B cell (primary cell): ENCODE results near the gene RPS6KL1. TPM values are rescaled to one million over a fixed set of nuclear protein-coding genes. Genes with fewer than 3 reads are reported as not detected.

Source experiments
- ATAC-seq: fragments of 200-7000 bp; cut with Tn5 transposase; one replicate; pipeline ENCODE4 v1.10.0; 2021; ENCODE audit warnings: low read depth, mild to moderate bottlenecking, moderate number of reproducible peaks, moderate library complexity
- CTCF ChIA-PET: fragments of 350-600 bp; sonication (Branson Sonifier 250); formaldehyde crosslinking; loops from one replicate; lab custom pipeline; 2021; ENCODE audit warnings: antibody characterized with exemption, inconsistent platforms; lab: Charles Lee
- POLR2A ChIA-PET: fragments of 350-600 bp; sonication (Branson Sonifier 250); formaldehyde crosslinking; loops from one replicate; lab custom pipeline; 2021; ENCODE audit warnings: antibody characterized with exemption; lab: Charles Lee
- DNase-seq: peaks from one replicate; pipeline ENCODE4 v3.0.0; 2013
- H2AFZ ChIP-seq: 2 replicates; pipeline ENCODE4 v1.6.1; 2012; ENCODE audit warnings: mild to moderate bottlenecking, low read depth, low read length; ENCODE audit not compliant: insufficient read depth, poor library complexity, severe bottlenecking
- H3K27ac ChIP-seq, 2 donors: 1 replicate in 1 of 2; 2 replicates in 1 of 2; pipeline ENCODE4 v1.5.1; 2012 to 2013; ENCODE audit warnings: low read length in 2 of 2, mild to moderate bottlenecking in 2 of 2, moderate library complexity in 1 of 2
- H3K27me3 ChIP-seq, 4 experiments: fragments of 200-600 bp in 1 of 4; sonication (generic) in 1 of 4; replicated peaks in 1 of 4; 1 replicate in 2 of 4; 2 replicates in 2 of 4; pipeline versions ENCODE4 v1.6.1 to v1.7.0; 2013 to 2016; ENCODE audit warnings: low read length in 3 of 4, mild to moderate bottlenecking in 2 of 4, mixed read lengths in 1 of 4, moderate library complexity in 1 of 4; ENCODE audit not compliant: insufficient read depth in 4 of 4, control insufficient read depth in 3 of 4; ENCODE audit errors: control extremely low read depth in 1 of 4
- H3K36me3 ChIP-seq, 2 experiments: replicated peaks in 1 of 2; 1 replicate in 1 of 2; 2 replicates in 1 of 2; pipeline versions ENCODE4 v1.6.1 to v1.7.1; 2013; ENCODE audit warnings: low read length in 1 of 2; ENCODE audit not compliant: insufficient read depth in 2 of 2, control insufficient read depth in 1 of 2; ENCODE audit errors: control extremely low read depth in 1 of 2, extremely low read depth in 1 of 2
- H3K4me1 ChIP-seq, 2 donors: fragments of 200-600 bp in 1 of 2; sonication (generic) in 1 of 2; 1 replicate in 1 of 2; 2 replicates in 1 of 2; pipeline versions ENCODE4 v1.5.1 to v1.6.1; 2013 to 2017; ENCODE audit warnings: low read length in 2 of 2; ENCODE audit not compliant: control insufficient read depth in 2 of 2, insufficient read depth in 2 of 2
- H3K4me2 ChIP-seq: replicated peaks from 2 replicates; pipeline ENCODE3; 2012; ENCODE audit warnings: mild to moderate bottlenecking, low read depth, low read length; ENCODE audit not compliant: poor library complexity, severe bottlenecking
- H3K4me3 ChIP-seq, 5 experiments: fragments of 200-600 bp in 1 of 5; sonication (generic) in 1 of 5; 1 replicate in 3 of 5; 2 replicates in 2 of 5; pipeline versions ENCODE4 v1.5.1 to v1.7.0; 2011 to 2016; ENCODE audit warnings: low read length in 4 of 5, mild to moderate bottlenecking in 4 of 5, low read depth in 2 of 5, control low read depth in 1 of 5, moderate library complexity in 1 of 5; ENCODE audit not compliant: insufficient read depth in 1 of 5; ENCODE audit errors: control extremely low read depth in 1 of 5, extremely low read depth in 1 of 5
- H3K79me2 ChIP-seq: fragments of 200-600 bp; sonication (generic); one replicate; pipeline ENCODE4 v1.6.0; 2016; ENCODE audit warnings: low read length; ENCODE audit not compliant: control insufficient read depth, insufficient read depth
- H3K9ac ChIP-seq: fragments of 200-600 bp; sonication (generic); 2 replicates; pipeline ENCODE4 v1.6.1; 2017; ENCODE audit warnings: mild to moderate bottlenecking, low read length, moderate library complexity
- H3K9me3 ChIP-seq, 3 donors: one replicate each; pipeline versions ENCODE4 v1.6.1 to v1.7.1; 2013; ENCODE audit warnings: low read length in 2 of 3; ENCODE audit not compliant: control insufficient read depth in 2 of 3, insufficient read depth in 1 of 3; ENCODE audit errors: control extremely low read depth in 1 of 3
- H4K20me1 ChIP-seq: 2 replicates; pipeline ENCODE4 v1.6.0; 2012; ENCODE audit warnings: mild to moderate bottlenecking, low read length; ENCODE audit not compliant: insufficient read depth, control insufficient read depth, poor library complexity, severe bottlenecking
- H3K27ac Mint-ChIP-seq: one replicate; pipeline ENCODE4 v1.8.0; 2021; ENCODE audit warnings: mixed read lengths
- H3K27me3 Mint-ChIP-seq: one replicate; pipeline ENCODE4 v1.8.0; 2021; ENCODE audit warnings: mixed read lengths
- H3K4me1 Mint-ChIP-seq: one replicate; pipeline ENCODE4 v1.8.0; 2021; ENCODE audit warnings: mixed read lengths
- H3K4me3 Mint-ChIP-seq: one replicate; pipeline ENCODE4 v1.8.0; 2021; ENCODE audit warnings: mixed read lengths
- H3K9me3 Mint-ChIP-seq: one replicate; pipeline ENCODE4 v1.8.0; 2022; ENCODE audit warnings: mixed read lengths; ENCODE audit not compliant: insufficient read depth
- CTCF ChIP-seq: fragments of 200-600 bp; IDR thresholded peaks from one replicate; pipeline ENCODE4 v1.8.0; 2022; ENCODE audit warnings: antibody characterized with exemption, mild to moderate bottlenecking
- EZH2 ChIP-seq: IDR thresholded peaks from 2 replicates; pipeline ENCODE4 v1.6.1; 2012; ENCODE audit warnings: borderline replicate concordance, low read depth, mild to moderate bottlenecking, moderate library complexity, low read length; ENCODE audit not compliant: insufficient read depth, poor library complexity, severe bottlenecking
- WGBS: methylation state at CpG from one replicate; pipeline ENCODE4 v1.1.5; 2013; ENCODE audit warnings: missing lambda C conversion rate; ENCODE audit not compliant: insufficient coverage; 5-methylcytosine and 5-hydroxymethylcytosine counted together
- intact Hi-C: fragments of 100-400 bp; cut with micrococcal nuclease; formaldehyde crosslinking; loops from one replicate; pipeline ENCODE4 v1.10.0; 2022
- polyA plus RNA-seq: library from polyadenylated mRNA; depleted of rRNA; stranded (reverse); fragments of >200 nt; gene quantifications from 2 replicates; pipeline ENCODE4 v1.2.3, GENCODE V29; 2012
- total RNA-seq, 2 donors: library from RNA; stranded (reverse); fragments of 120-200 nt in 1 of 2; gene quantifications; 1 replicate in 1 of 2; 2 replicates in 1 of 2; pipeline versions ENCODE4 v1.2.3 to v1.2.4, GENCODE V29; 2013 to 2022

Gene RPS6KL1
- total and polyA plus RNA-seq, 2 donors (not counting 1 experiment from before 2014, with no cell fraction given), result 3.4 to 4.4 TPM

GRCh38 chr14:74910556-74910955 is 12.5 kb downstream of the RPS6KL1 start:
- no peaks in the 10 kb centered on the region for H3K9me3 Mint-ChIP-seq
- peaks cover 5% of the 10 kb centered on the region for H4K20me1 ChIP-seq
- no peak overlapping the region for H3K27ac Mint-ChIP-seq
- ChIA-PET CTCF (interaction anchor here (1.7 to 25.3 kb wide), 2 partner anchors 45 to 177 kb away, joined by 8 to 926 read pairs; partner anchors contain the start of genes DLST and PROX2), POLR2A (interaction anchor here (0.6 kb wide), 1 partner anchor 153 kb away, joined by 3 read pairs; the partner anchor contains the start of gene ACYP1)
- H3K4me2 ChIP-seq, result no peak overlapping the region
- no peak for TF ChIP-seq CTCF
- no peak for TF ChIP-seq EZH2
- H3K27me3 ChIP-seq, result no peaks in the 10 kb centered on the region
- DNase-seq (no peak), ATAC-seq (no peak)
- no peak overlapping the region for H2AFZ ChIP-seq
- no peaks in the 10 kb centered on the region for H3K9me3 ChIP-seq
- H3K4me1 ChIP-seq, result peaks cover 10 to 19% of the 10 kb centered on the region in 2 donors
- peaks cover 11% of the 10 kb centered on the region for H3K4me1 Mint-ChIP-seq
- 88% methylated on average over 7 of the region's 10 CpGs for WGBS
- no peaks in the 10 kb centered on the region for H3K36me3 ChIP-seq
- H3K4me3 ChIP-seq, result no peak overlapping the region
- no peak overlapping the region for H3K27ac ChIP-seq
- no peaks in the 10 kb centered on the region for H3K79me2 ChIP-seq
- no peak overlapping the region for H3K4me3 Mint-ChIP-seq
- no peak overlapping the region for H3K9ac ChIP-seq
- no peaks in the 10 kb centered on the region for H3K27me3 Mint-ChIP-seq
- intact Hi-C loops, result no loop called here

GRCh38 chr14:74909911-74910310 is 13.1 kb downstream of the RPS6KL1 start:
- no peak overlapping the region for H3K27ac Mint-ChIP-seq
- no peak overlapping the region for H3K27ac ChIP-seq
- DNase-seq, result no peak
- no peak overlapping the region for H3K4me2 ChIP-seq
- H3K9ac ChIP-seq, result no peak overlapping the region
- H3K79me2 ChIP-seq, result no peaks in the 10 kb centered on the region
- POLR2A ChIA-PET, result no interaction called here
- peaks cover 5% of the 10 kb centered on the region for H4K20me1 ChIP-seq
- H3K9me3 Mint-ChIP-seq, result no peaks in the 10 kb centered on the region
- H3K4me3 ChIP-seq, result no peak overlapping the region
- no peak overlapping the region for H2AFZ ChIP-seq
- H3K9me3 ChIP-seq, result no peaks in the 10 kb centered on the region
- H3K4me1 ChIP-seq, result peaks cover 12 to 25% of the 10 kb centered on the region in 2 donors
- intact Hi-C loops, result no loop called here
- TF ChIP-seq CTCF (no peak), EZH2 (no peak)
- H3K36me3 ChIP-seq, result no peaks in the 10 kb centered on the region
- H3K27me3 Mint-ChIP-seq, result no peaks in the 10 kb centered on the region
- peaks cover 16% of the 10 kb centered on the region for H3K4me1 Mint-ChIP-seq
- CTCF ChIA-PET, result interaction anchor here (0.9 to 25.3 kb wide), 3 partner anchors 15 to 178 kb away, joined by 4 to 926 read pairs (median 8); partner anchors contain the start of genes DLST and PROX2
- 94% methylated on average over 10 of the region's 10 CpGs for WGBS
- H3K27me3 ChIP-seq, result no peaks in the 10 kb centered on the region
- no peak overlapping the region for H3K4me3 Mint-ChIP-seq
- no peak for ATAC-seq
